Nucleus accumbens (tissue), 56 donors: ENCODE results near the gene FAM120B.

ENCODE experiments used
- DNase-seq, 56 donors: peaks; one replicate each; lab custom pipeline; 2025; lab: John Stamatoyannopoulos, UW

The FAM120B gene

GRCh38 chr6:170271771-170272314 lies 34.7 kb upstream of the FAM120B start:
- DNase-seq = peak in 1 of 56 donors; percentile 37

GRCh38 chr6:170272341-170273065 lies 34.1 kb upstream of the FAM120B start:
- no peak for DNase-seq

- DNase-seq = no peak
These were observed 33.4 kb upstream of the FAM120B start for GRCh38 chr6:170273191-170273590.

GRCh38 chr6:170273681-170274080 lies 32.9 kb upstream of the FAM120B start:
- DNase-seq = peak in 2 of 56 donors; percentile 33 to 37

- DNase-seq = no peak
These were observed 31.6 kb upstream of the FAM120B start for GRCh38 chr6:170274713-170275560.

- DNase-seq = no peak
These were observed 30.0 kb upstream of the FAM120B start for GRCh38 chr6:170276369-170277057.

- no peak for DNase-seq
These were observed 28.4 kb upstream of the FAM120B start for GRCh38 chr6:170277893-170278742.

- DNase-seq = no peak
These were observed 27.8 kb upstream of the FAM120B start for GRCh38 chr6:170278743-170279094.

- no peak for DNase-seq
These were observed 27.1 kb upstream of the FAM120B start for GRCh38 chr6:170279426-170279825.

GRCh38 chr6:170279977-170280688 lies 26.4 kb upstream of the FAM120B start:
- DNase-seq = peak in 5 of 56 donors; percentile 21 to 50 (median 28)

- no peak for DNase-seq
These were observed 25.9 kb upstream of the FAM120B start for GRCh38 chr6:170280689-170281045.

- DNase-seq = no peak
These were observed 24.9 kb upstream of the FAM120B start for GRCh38 chr6:170281331-170282292.

- no peak for DNase-seq
These were observed 23.9 kb upstream of the FAM120B start for GRCh38 chr6:170282512-170283158.

- no peak for DNase-seq
These were observed 23.1 kb upstream of the FAM120B start for GRCh38 chr6:170283212-170284081.

- DNase-seq = no peak
These were observed 22.3 kb upstream of the FAM120B start for GRCh38 chr6:170284126-170284773.

- DNase-seq = no peak
These were observed 21.6 kb upstream of the FAM120B start for GRCh38 chr6:170284866-170285469.
